ENCODE measurements around the gene DSCAM.

- no peak for TF ChIP-seq CTCF (IDR thresholded peaks at IDR 0.05; ENCODE audit: insufficient read depth, low read length, poor library complexity, severe bottlenecking)
- no peak for TF ChIP-seq EZH2phosphoT487 (conservative IDR thresholded peaks at IDR 0.05; ENCODE audit: low read length)
Observed at GRCh38 chr21:40481764-40482163, 365.2 kb downstream of the DSCAM start.

Measured in SU-DHL-6 (cell line).